Activated CD4-positive, alpha-beta T cell treated with anti-CD3 and anti-CD28 coated beads, Interleukin-2, amount 50 U/mL, for 48 hours (primary cell): ENCODE results near the gene RNASE1.
A peak's percentile ranks its signal among the peaks of the same experiment; 100 is the strongest.
"Not testable (repeated sequence)": the region's sequence is repeated elsewhere in the genome, so short reads cannot be mapped to it uniquely, and the experiment has no call there.

Experiments used
- DNase-seq, 2 experiments: peaks; one replicate each; pipeline ENCODE4 v3.0.0-alpha.2; 2020

The RNASE1 gene

DNA sequence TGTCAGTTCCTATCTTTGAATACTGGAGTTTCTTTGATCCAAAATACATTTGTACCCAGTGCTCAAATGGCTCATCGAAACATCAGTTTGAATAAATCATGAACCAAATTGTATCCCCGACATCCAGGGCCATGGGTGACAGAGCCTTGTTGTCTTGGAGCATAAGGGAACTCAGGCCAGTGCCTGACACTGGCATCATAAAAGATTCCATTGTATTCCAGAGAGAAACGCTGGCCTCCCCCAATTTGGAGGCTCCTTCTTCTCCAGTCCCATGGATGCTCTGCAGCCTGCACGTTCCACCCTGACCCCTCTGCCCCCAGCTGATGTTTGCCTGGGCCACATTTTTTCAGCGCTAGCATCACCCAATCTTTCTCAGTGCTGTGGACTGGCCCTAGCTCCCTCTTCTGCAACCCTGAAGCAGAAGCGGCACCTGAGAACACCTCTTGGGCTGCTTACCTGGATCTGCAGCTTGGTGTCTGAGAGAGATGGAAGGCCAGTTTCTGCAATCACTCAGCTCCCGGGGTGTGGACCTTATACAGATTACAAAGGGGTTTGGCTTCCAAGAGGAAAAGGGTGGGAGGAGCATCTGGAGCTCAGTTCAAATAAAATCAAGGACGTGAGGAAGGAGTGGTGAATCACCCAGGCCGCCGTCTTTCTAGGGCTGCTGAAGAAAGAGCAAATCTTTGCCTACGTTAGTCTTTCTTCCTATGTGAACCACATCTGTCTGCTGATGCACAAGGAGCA is at the start of gene RNASE1:
Gene RNASE1 (minus strand): TSS at position 504 of the 744 bp plus-strand sequence. CDS start 776 bp downstream, outside the sequence.
- no peak for DNase-seq

- no peak for DNase-seq
Measured at GRCh38 chr14:20848955-20849570, 46.4 kb upstream of the RNASE1 start.

DNA sequence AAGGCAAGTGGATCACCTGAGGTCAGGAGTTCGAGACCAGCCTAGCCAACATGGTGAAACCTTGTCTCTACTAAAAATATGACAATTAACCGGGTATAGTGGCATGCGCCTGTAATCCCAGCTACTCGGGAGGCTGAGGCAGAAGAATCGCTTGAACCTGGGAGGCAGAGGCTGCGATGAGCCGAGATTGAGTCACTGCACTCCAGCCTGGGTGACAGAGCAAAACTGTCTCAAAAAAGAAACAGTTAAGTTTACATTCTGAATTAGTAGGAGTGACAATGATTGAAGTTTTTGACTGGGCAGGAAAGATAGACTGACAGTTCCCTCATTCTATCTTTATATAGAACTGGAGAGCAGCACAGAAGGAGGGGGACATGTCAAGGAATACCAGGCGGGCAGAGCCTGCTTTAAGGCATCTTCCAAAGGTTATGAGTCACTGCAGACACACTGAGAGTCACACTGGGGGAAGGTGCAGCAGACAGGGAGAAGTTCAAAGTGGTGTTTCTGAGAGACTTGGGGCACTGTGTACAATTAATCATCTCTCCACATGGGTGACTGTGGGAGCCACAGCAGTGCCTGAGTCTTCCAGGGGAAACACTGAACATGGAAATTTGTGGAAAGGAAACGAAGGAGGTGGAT is 45.8 kb upstream of the RNASE1 start:
- DNase-seq, result no peak

DNA sequence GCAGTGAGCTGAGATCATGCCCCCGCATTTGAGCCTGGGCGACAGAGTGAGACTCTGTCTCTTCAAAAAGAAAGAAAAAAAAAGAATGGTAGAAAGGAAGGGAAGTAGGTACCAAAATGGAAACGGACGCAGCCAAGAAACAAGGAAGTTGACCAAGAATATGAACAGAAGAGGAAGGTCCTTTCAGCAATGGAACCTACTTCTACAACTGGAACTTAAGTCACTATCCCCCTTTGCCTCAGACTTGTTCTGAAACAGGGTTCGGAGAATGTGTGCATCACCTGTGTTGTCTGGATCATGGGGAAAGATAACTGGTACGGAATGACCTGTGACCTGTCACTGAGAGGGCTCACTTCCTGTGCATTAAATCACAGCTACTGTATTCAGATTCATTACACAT is 43.9 kb upstream of the RNASE1 start:
- no peak for DNase-seq

DNA sequence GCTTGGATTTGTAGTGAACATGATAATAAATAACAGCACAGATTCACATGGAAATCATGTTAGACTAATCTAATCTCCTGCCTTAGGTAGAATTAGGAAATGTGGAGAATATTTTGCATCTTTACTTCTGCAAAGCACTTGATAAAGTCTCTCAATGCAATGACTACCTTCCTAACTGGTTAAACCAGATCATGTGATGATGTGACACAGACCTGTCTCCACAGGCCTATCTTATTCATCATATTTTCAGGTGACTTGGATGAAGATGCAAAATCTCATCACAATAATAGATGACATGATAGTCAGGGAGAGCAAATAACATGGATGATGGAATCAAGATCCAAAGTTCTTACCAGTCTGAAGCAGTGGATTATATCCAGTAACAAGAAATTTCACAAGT is 38.5 kb upstream of the RNASE1 start:
- DNase-seq, result no peak

GRCh38 chr14:20837831-20838230 is 35.2 kb upstream of the RNASE1 start:
- DNase-seq, result no peak

DNA sequence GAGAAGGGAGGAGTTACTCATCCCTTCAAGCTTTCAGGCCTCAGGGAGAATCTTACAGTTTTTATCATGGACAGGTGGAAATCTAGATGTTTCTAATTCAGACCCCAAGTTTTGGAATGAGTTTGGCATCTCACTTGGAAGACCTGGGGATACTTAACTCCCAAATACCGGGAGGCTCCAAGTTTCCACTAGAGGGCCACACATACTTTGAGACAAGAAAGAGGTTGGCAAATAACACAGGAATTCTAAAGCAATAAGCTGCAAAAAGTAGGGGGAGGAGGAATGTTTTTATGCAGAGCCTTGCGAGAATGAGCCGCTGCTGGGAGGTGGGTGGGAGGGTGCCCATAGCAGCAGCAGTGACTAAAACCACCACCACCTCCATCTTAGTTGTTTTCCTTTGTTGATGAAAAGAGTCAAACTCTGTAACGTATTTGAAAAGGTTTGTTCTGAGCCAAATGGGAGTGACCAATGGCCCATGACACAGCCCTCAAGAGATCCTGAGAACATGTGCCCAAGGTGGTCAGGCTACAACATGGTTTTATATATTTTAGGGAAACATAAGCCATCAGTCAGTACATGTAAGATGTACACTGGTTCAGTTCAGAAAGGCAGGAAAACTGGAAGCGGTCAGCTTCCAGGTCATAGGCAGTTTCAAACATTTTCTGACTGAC is 34.2 kb upstream of the RNASE1 start:
- no peak for DNase-seq

- no peak for DNase-seq
Measured at GRCh38 chr14:20834899-20835298, 32.3 kb upstream of the RNASE1 start.

GRCh38 chr14:20830831-20831230 is 28.2 kb upstream of the RNASE1 start:
- no peak for DNase-seq

DNA sequence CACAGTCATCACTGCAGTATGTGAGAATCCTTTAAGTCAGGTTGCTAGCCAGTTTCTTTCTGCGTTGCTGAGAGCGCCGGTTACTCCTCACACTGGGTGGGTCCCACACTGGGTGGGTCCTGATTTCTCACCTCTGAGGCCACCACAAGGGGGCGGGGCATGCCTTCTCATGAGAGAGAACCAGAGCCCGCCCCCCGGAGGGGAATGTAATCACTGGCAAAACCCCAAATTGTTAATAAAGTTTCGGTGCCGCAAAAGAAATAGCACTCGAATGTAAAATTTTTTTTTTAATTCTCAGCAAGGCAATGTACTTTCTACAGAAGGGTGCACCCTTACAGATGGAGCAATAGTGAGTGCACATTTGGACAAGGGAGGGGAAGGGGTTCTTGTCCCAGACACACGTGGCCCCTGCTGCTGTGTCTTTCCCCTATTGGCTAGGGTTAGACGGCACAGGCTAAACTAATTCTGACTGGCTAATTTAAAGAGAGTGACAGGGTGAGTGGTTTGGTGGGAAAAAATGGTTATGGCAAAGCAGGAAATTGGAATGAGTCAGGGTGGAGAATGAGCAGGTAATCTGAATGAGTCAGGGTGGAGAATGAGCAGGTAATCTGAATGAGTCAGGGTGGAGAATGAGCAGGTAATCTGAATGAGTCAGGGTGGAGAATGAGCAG is 25.5 kb upstream of the RNASE1 start:
- DNase-seq, result not testable (repeated sequence)

- DNase-seq, result no peak
Measured at GRCh38 chr14:20827326-20827725, 24.7 kb upstream of the RNASE1 start.

DNA sequence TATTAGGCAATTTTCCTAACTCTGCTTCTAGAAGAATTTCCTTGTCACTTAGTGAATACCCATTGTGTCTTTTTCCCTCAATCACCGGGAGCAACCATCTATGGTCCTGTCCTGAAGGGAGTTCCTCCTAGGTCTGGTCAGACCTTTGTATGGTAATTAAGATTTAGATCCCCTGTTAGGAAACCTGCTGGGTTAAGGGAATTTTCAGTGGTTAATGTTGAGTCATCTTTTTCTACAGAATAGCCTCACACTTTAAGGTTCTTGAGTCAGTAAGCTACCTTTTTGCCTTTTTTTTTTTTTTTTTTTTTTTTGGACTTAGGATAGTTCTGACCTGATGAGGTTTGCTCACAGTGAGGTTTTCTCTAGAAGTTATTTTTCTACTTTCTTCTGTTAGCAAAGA is 24.0 kb upstream of the RNASE1 start:
- DNase-seq, result not testable (repeated sequence)

- no peak for DNase-seq
Measured at GRCh38 chr14:20823859-20824258, 21.2 kb upstream of the RNASE1 start.

DNA sequence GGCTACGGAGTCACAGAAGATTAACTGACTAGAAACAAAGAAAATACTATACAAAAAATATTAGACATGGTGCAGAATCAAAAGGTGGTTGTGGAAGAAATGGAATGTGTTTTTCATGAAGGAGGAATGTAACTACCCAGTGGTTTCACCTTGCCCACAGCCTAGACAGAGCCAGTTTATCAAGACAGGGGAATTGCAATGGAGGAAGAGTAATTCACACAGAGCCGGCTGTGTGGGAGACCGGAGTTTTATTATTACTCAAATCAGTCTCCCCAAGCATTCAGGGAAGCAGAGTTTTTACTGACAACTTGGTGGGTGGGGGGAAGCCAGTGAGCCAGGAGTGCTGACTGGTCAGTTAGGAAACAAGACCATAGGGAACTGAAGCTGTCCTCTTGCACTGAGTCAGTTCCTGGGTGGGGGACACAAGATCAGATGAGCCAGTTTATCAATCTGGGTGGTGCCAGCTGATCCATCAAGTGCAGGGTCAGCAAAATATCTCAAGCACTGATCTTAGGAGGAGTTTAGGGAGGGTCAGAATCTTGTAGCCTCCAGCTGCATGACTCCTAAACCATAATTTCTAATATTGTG is 19.0 kb upstream of the RNASE1 start:
- peak; percentile 3 to 5 for DNase-seq

DNA sequence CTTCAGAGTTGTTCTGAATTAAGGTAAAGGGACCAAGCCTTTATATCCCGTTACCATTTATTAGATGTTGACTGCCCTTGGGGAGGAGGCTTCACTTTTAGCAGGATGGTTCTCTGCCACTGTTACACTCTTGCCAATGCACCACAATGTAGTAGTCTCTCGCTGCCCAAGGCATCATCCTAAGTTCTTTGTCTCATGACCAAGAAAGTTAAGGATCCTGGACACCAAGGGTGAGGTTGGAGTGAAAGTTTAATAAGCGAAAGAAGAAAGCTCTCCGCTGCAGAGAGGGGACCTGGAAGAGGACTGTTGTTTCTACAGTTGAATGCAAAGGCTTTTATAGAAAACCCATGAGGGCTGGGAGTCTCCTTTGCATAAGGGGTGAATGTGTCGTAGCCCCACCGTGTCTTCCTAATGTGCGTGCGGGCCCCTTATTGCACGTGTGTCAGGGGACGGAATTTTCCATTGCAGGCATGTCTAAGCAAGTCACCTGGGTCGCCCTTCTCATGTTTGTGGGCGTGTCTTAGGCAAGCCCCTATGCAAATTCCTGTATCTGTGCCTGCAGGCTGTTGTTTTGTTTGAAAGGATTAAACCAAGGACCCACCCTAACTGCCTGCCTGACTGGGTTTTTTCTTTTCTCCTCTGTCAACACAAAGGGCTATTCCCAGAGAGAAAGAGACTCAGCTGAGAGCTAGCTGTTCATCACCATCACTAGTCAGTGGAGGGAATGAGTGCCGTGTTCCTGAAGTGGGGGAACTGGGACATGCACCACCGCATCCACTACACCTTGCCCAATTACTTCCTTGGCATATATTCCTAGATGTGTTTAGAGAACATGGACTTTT is 17.6 kb upstream of the RNASE1 start:
- no peak for DNase-seq

- DNase-seq, result no peak
Measured at GRCh38 chr14:20818861-20819260, 16.2 kb upstream of the RNASE1 start.

DNA sequence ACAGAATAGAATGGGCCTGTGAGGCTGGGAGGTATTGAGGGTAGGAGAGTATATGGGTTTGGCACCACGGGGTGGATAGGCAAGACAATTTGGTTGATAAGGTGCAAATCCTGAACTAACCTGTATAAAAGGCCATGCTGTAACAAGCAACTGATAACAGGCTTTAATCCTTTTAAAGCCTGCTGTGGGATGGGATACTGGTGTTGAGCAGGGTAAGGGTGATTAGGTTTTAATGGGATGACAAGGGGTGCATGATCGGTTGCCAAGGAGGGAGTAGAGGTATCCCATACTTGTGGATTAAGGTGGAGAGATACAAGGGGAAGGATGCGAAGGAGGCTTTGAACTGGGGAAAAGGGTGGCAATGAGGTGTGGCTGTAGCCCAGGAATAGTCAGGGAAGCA is 13.3 kb upstream of the RNASE1 start:
- DNase-seq, result not testable (repeated sequence)

DNA sequence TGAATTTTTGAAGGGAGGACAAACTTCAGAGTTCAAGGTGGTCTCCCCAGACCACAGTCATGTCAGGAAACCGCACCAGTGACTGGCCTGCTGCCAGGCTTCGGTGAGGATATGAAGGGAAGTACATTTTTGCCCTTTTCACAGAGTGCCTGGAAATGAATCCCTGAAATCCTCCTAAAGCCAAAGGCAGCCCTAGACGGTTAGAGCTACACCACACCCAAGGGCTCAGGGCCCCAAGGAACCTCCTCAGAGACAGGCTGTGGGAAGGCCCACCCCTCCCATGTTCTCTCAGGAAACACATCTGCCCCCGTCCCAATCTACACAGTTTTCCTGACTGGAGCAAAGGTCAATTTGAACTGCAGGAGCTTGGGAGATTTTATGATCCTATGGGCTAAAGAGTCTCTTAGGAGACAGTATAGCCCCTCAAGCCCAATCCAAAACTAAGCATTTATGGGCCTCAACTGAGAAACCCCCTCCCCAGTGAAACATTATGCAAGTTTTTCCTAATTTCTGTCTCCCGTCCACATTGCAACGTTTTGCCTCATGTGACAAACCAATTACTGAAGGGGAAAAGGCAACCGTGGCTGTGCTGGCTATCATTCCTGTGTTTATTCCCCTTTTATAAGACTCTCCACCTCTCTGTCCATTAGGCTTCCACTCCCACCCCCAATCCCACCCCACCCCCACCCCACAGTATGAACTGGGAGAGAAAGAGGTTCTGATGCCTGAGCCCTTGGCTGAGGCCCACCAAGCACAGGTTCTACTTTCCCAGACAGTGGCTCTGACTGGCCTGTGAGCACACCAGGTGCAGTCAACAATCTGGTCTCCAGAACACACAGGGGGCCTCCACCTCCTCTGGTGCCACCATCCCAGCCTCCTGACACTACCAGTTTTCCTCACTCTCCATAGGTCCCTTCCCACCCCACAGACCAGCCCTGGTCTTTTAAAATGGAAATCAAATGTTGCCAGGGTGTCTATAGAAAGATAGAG is 9.6 kb upstream of the RNASE1 start:
- DNase-seq, result no peak

- DNase-seq, result no peak
Measured at GRCh38 chr14:20809917-20810316, 7.3 kb upstream of the RNASE1 start.

DNA sequence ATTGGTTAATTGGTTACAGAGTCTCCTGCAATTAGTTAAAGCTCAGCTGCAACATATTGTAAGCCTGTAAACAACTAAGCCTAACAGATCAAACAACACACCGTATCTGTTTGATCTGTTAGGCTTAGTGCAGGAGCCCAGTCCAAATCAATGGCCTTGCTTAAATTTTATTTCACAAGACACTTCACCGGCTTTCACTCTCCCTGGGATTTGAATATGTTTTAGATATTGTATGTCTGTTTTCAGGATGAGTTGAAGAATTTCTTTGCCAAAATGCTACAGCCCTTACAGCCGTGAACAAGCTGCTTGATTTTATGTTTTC is 5.5 kb upstream of the RNASE1 start:
- no peak for DNase-seq
